GM19238 (cell line): ENCODE results near the gene KCNH3.

Experiments
- DNase-seq: peaks from one replicate; pipeline ENCODE4 v3.0.0; 2011; ENCODE audit warnings: low spot score; ENCODE audit not compliant: insufficient read length

KCNH3 gene

DNA sequence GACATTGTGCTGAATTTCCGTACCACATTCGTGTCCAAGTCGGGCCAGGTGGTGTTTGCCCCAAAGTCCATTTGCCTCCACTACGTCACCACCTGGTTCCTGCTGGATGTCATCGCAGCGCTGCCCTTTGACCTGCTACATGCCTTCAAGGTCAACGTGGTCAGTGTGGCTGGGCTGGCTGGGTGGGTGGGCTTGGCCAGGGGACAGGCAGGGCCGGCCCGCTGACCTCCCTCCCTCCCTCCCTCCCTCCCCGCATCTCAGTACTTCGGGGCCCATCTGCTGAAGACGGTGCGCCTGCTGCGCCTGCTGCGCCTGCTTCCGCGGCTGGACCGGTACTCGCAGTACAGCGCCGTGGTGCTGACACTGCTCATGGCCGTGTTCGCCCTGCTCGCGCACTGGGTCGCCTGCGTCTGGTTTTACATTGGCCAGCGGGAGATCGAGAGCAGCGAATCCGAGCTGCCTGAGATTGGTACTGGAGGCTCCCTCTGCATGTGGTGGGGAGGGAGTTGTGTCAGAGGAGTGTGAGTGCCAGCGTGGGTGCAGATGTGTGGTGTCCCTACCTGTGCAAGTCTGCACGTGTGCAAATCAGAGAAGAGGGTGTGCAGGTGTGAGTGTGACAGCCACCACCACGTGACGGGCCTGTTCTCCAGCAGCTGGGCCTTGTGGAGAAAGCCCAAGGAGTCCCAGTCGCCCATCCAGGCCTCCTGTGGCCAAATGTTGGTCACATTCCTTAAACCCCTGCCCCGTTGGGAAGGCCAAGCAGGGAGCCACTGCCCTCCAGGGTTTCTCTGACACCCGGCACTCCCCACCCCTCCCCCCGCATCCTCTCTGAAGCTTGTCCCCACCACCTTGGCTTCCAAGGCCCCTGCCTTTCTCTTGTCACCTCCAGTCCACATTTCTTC lies 5.3 kb downstream of the KCNH3 start:
- DNase-seq: no peak

DNA sequence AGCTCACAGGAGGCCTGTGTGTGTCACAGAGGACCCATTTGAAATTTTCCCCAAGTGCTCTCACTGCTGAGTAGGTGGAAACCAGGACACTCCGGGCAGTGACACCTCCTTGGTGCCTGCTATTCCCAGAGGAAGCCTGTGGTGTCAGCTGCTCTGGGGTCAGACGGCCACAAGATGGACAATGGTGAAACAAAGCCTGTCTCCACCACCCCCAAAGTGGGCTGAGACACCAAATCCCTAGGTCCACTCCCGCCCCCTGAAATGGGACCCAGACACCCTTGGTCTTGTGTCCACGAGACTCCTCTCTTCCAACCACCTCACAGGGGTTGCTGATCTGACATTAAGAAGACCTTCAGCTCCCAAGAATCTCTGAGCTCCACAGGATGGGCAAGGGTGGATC lies 7.0 kb downstream of the KCNH3 start:
- no peak for DNase-seq

DNA sequence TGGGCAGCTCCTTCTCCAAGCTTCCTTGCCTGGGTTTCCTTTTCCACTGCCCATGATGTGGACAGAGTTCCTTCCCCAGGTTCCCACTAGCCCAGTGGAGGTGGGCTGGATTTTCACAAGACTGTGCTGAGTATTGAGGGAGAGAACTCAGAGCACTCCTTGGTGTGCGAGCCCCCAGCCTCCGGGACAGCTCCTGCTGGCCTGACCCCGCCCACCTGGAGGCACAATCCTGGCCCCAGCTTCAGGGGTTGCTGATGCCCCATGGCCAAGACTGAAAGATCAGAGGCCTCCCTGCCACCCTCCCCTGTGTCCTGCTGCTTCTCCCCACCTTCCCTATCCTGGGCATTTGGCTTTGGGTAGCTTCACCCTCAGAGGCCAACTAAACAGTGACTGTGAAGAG lies 7.7 kb downstream of the KCNH3 start:
- no peak for DNase-seq

DNA sequence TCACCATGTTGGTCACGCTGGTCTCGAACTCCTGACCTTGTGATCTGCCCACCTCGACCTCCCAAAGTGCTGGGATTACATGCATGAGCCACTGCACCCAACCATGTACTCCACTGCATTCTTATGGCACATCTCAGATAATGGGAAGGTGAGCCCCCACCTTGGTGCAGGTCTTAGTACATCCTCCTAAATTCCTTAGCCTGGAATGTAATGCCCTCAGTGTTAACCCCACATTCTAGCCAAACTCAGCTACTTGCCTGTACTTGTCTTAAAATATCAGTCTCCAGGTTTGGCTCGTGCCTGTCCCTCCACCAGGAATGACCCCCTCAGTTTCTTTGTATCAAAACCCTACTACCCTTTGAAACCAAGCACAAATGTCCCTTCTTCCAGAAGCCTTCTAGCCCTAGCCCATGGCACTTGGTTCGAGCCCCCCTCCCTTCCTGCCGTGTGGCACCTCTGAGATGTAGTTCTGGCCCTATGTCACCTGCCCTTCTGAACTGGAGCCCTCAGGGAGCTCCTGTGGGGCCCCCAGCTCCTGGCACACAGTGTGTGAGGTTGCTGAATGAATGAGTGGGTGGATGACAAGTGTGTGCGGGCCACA lies 8.4 kb downstream of the KCNH3 start:
- no peak for DNase-seq

DNA sequence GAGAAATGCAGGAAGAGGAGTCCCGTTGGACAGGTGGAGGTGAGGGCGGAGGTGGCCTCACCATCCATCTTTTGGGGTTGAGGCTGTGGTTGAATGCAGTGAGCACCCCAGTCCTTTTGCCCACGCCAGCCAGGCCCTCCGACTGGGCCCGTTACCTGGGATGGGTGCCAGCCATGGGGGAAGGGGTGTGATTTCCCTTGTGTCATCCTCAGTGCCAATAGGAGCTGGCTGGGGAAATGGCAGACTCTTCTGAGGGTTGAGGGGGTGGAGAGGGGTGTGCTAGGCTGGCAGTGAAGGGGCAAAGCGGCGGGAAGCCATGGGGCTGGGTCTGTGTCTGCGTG lies 9.6 kb downstream of the KCNH3 start:
- DNase-seq: no peak

DNA sequence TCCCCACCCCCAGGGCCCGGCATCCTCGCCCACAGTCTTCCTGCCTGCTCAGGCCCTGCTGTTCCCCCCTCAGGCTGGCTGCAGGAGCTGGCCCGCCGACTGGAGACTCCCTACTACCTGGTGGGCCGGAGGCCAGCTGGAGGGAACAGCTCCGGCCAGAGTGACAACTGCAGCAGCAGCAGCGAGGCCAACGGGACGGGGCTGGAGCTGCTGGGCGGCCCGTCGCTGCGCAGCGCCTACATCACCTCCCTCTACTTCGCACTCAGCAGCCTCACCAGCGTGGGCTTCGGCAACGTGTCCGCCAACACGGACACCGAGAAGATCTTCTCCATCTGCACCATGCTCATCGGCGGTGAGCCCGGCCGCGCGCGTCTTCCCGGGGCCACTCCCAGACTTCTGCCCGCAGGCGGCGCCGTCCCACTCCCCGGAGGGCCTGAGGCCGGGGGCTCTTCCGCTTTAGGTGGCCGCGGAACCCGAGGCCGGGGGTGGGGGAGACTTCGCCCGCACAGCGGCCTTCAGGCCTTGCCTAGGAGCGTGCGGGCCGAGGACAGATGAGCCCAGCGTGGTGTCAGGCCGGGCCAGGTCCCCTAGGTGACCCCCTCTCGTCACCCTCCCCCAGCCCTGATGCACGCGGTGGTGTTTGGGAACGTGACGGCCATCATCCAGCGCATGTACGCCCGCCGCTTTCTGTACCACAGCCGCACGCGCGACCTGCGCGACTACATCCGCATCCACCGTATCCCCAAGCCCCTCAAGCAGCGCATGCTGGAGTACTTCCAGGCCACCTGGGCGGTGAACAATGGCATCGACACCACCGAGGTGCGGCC lies 10.2 kb downstream of the KCNH3 start:
- DNase-seq: no peak

DNA sequence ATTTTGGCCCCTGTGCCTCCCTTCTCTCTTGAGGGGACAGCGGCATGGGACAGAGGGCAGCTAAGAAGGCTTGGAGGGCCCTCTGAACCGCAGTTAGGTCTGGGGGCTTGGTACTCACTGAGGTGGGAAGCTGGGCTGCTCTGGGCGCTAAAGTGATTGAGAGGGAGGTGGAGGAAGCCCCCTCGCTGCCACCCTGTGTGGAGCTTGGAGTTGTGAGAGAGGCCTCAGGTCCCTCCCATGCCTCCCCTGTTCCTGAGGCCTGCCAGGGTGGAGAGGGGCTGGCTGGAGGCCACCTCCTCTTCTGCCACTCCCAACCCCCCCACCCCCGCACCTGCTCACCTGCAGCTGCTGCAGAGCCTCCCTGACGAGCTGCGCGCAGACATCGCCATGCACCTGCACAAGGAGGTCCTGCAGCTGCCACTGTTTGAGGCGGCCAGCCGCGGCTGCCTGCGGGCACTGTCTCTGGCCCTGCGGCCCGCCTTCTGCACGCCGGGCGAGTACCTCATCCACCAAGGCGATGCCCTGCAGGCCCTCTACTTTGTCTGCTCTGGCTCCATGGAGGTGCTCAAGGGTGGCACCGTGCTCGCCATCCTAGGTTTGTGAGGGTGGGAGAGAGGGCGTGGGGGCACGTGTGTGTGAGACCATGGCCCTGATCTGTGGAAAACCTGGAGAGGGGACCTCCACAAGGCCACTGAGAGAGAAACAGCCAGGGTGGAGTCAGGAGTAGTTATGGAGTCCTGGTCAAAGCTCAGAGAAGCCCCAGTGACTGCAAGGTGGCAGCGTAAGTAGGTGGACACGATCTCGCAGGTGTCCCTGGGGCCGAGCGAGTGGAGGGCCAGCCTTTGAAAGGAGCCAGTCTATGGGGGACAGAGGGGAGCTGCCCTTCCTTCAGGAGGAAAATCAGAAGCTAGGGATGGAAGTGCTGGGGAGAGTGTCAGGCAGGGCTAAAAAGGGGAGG lies 11.2 kb downstream of the KCNH3 start:
- no peak for DNase-seq

DNA sequence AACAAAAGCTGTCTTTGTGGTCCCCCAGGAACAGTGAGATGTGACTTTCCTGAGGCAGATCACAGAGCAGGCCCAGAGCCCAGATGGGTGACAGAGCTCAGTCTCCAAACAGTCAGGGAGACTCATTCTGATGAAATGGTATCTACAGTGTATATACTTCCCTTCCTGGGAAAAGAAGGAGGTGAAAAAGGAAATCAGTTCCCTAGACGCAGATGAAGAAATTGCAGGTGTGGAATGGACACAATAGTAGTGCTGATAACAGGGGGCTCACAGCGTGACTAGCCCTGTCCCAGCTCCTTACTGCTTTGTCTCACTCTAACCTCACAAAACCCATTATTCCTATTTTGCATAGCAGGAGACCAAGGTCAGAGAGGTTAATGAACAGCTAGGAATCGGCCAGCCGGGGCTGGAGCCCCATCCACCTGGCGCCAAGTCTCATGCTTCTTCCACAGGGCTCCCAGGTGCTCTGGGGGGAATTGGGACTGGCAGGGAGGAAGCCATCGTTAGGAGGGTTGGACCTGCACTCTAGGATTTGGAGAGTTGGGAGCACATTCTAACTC lies 11.9 kb downstream of the KCNH3 start:
- DNase-seq: no peak

DNA sequence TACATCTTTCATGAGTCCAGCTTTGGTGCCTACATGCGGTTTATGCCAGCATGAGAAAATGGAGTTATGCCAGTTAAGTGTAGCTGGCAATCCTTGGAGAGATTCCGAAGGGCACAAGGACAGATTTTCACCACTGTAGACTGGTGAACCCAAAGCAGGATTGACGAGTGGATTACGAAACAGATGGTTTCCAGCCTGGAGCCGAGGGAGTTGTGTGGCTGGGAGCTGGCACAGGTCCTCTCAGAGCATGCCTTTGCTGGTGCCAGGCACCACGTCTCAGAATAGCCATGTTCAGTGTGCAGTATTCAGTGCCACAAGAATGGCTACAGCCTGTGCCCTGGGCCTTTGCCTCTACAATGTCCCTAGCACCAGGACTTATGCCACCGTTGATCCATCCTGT lies 13.2 kb downstream of the KCNH3 start:
- no peak for DNase-seq

DNA sequence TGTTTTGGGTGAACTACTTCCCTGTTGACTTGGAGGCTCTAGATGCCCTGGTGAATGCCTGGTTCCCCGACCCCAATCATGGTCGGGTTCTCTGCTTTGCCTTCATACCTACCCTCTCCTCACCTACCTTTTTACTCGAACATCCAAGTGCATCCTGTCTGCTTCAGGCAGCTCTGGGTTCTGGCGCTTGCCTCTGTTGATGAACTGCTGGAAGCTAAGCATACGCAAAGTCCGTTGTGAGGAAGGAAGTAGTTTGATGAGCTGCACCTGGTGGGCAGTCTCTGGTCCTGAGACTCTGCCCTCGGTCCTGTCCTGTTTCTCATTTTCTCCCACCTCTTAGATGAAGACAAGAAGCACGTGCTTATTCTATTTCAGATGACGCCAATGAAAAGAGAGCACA lies 13.6 kb downstream of the KCNH3 start:
- no peak for DNase-seq

DNA sequence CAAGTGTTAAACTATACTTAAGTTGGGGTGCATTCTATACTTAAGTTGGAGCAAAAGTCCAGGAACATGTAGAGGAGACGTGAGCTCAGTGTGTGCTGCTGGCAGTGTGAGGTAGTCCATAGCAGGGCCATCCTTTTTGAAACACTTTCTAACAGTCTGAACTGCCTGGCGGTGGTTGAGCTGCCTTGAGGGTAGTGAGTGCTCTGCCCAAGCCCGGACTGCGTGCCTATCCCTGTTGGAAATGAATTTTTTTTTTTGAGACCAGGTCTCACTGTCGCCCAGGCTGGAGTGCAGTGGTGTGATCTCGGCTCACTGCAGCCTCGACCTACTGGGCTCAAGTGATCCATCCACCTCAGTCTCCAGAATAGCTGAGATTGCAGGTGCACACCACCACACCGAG lies 14.1 kb downstream of the KCNH3 start:
- no peak for DNase-seq

DNA sequence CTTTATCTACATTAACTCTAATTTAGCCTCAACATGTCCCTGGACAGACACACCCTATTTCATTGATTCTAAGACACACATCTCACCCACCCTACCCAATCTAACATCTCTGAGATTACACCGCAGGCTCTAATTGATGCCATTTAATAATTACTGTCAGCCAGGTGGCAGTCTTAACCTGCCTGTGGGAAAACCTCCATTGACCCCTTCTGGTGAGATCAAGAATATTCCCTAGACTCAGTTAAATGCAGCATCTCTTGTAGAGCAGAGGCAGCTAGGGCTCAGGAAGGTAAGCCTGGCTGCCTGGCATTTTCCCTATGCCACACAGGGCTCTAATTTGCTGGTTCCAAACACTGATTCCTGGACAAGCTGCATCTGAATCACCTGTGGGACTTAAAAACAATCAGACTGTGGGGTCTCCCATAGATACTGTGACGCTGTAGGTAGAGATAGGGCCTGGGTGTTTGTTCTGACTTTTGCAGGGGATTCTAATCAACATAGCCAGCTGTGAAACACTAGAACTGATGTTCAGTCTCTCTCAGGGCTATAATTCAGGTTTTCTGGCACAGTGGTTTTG lies 14.8 kb downstream of the KCNH3 start:
- no peak for DNase-seq

DNA sequence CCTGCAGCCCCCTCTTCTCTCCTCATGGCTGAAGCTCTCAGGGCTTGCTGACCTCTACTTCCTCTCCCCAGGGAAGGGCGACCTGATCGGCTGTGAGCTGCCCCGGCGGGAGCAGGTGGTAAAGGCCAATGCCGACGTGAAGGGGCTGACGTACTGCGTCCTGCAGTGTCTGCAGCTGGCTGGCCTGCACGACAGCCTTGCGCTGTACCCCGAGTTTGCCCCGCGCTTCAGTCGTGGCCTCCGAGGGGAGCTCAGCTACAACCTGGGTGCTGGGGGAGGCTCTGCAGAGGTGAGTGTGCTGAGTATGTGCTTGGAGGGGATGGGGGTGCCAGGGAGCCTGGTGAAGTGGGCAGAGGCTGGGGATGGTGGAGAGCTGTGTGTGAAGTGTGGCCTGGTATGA lies 15.4 kb downstream of the KCNH3 start:
- DNase-seq: no peak

DNA sequence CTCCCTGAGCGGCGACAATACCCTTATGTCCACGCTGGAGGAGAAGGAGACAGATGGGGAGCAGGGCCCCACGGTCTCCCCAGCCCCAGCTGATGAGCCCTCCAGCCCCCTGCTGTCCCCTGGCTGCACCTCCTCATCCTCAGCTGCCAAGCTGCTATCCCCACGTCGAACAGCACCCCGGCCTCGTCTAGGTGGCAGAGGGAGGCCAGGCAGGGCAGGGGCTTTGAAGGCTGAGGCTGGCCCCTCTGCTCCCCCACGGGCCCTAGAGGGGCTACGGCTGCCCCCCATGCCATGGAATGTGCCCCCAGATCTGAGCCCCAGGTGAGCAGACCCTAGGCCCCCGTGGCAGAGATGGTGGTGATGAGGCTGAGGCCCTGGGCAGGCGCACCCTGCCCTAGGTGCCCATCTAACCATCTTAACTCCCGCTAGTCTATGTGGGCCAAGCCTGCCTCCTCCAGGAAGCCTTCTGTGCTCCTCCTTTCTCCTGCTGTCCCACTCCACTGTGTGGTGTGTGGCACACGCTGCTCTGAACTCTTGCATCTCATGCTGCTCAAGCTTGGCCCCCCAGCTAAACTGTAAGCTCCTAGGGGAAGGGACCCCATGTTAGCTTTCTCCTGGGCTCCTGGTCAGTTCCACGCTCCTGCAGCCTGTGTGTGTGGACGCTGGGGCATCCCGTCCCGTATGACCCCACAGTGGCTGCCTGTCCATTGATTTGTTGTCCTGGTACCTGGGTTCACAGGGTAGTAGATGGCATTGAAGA lies 17.0 kb downstream of the KCNH3 start:
- DNase-seq: no peak

DNA sequence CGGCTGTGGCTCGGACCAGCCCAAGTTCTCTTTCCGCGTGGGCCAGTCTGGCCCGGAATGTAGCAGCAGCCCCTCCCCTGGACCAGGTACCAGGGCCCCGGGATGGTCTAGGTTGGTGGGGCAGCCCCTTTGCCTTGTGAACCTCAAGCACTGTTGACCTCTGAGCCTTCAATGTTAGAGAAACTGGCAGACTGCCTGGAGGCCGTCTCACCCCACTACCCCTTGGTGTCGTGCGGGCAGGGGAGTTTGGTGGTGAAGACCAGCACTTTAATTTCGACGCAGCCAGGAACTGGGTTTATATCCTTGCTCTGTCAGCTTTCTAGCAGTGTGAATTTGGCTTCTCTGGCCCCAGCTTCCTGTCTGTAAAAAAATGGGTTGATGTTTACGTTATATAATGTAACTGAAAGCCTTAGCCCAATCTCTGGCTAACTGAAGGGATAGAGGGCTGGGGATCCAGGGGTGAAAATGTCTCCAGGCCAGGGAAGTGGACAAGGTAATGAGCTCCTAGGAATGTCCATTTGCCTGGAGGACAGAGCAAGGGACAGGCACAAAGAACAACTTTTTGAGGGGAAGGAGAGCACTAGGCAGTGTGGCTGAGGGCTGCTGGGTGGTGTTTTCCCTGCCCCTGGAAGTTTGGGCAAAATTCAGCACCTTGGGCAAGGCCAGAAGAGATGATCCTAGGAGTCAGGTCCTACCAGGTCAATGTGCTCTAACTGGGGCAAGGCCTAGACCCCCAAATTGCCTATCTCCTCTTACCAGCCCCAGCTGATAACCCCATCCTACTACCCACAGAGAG lies 17.8 kb downstream of the KCNH3 start:
- DNase-seq: no peak

DNA sequence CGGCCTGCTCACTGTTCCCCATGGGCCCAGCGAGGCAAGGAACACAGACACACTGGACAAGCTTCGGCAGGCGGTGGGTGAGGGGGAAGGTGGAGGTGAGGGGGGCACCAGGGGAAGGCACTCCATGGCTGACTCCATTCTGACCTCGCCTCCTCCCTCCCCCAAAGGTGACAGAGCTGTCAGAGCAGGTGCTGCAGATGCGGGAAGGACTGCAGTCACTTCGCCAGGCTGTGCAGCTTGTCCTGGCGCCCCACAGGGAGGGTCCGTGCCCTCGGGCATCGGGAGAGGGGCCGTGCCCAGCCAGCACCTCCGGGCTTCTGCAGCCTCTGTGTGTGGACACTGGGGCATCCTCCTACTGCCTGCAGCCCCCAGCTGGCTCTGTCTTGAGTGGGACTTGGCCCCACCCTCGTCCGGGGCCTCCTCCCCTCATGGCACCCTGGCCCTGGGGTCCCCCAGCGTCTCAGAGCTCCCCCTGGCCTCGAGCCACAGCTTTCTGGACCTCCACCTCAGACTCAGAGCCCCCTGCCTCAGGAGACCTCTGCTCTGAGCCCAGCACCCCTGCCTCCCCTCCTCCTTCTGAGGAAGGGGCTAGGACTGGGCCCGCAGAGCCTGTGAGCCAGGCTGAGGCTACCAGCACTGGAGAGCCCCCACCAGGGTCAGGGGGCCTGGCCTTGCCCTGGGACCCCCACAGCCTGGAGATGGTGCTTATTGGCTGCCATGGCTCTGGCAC lies 18.5 kb downstream of the KCNH3 start:
- DNase-seq: no peak

DNA sequence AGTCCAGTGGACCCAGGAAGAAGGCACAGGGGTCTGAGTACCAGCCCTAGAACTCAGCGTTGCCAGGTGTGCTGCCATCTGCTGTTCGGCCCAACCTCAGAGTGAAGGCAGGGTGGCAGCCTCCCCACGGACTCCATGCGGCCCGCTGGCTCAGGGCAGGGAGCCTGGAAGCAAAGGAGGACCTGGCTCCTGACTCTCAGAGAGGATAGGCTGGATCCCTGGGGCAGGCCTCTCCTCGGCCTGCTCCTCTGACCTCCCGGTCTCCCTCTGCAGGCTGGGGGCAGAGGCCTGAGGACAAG lies 19.0 kb downstream of the KCNH3 start:
- DNase-seq: no peak

DNA sequence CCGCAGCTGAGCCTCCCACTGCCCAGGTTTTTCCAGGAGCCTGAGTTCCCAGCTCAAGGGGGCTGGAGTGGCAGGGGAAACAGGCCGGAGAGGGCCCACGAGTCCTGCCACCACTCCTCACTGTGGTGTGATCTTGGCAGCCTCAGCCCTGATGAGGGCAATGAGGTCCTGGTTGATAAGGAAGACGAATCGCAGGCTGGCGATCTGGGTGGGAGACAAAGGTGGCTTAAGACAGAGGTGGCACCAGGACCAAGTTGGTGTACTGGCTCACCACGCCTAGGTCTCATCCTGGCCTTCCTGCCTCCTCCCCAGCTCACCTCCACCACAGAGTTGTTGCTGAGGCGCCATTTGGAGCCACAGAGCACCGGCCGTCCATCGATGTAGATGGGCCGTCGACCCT lies 19.7 kb downstream of the KCNH3 start:
- DNase-seq: no peak
